HG02642 (cell line): ENCODE measurements around the gene GRK5.
"Not testable (repeated sequence)": the region's sequence is repeated elsewhere in the genome, so short reads cannot be mapped to it uniquely, and the experiment has no call there.

Source experiments
- ATAC-seq: cut with Tn5 transposase; IDR thresholded peaks from one replicate; pipeline ENCODE4 v1.9.1; 2021; ENCODE audit warnings: mild to moderate bottlenecking; ENCODE audit not compliant: unreplicated experiment, poor library complexity

The GRK5 gene

DNA sequence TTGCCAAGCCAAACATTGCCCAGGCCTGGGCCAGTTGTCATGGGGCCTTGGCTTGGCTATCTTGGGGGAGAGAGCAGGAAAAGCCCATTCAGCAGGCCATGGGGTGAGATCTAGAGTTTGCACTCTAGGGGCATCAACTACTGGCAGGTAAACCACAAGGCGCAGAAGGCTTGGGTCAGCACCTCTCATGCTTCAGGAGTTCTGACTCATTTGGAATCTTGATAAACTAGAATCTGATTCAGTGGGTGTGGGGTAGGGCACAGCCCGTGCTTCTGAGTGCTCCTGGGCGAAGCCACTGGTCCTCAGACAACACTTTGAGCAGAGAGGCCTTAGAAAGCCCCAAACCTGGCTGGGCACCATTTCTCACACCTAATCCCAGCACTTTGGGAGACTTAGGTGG lies 254.0 kb downstream of the GRK5 start:
- ATAC-seq = peak; percentile 49

DNA sequence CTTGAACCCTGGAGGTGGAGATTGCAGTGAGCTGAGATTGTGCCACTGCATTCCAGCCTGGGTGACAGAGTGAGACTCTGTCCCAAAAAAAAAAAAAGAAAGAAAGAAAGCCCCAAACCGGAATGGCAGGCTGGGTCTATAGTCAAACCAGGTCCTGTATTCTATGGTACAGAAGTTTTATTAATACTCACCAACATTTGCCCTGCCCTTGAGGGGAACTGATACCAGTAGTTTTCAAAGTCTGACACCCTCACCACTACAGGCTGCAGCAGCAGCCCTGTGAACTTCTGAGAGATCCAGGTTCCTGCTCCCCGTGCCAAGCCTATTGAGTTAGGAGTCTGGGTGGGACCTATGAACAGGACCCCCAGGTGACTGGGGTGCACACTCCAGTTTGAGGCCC lies 254.6 kb downstream of the GRK5 start:
- no peak for ATAC-seq

DNA sequence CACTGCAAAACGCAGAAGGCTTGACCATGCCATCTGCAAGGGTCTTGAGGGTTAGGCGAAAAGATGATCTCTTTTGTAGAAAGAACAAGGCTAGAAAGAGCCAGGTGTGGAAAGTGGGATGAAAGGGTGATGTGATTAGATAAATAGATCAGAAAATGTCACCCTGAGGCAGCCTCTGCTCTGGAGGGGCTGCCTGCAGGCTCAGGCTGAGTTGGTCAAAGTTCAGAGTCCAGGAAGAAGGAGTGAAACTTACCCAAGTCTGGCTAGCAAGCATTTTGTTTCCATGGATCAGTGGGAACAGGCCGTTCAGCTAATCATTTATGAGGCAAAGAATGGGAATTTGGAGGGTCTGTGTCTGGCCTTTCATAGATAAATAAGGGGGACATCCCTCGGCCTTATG lies 255.4 kb downstream of the GRK5 start:
- no peak for ATAC-seq

DNA sequence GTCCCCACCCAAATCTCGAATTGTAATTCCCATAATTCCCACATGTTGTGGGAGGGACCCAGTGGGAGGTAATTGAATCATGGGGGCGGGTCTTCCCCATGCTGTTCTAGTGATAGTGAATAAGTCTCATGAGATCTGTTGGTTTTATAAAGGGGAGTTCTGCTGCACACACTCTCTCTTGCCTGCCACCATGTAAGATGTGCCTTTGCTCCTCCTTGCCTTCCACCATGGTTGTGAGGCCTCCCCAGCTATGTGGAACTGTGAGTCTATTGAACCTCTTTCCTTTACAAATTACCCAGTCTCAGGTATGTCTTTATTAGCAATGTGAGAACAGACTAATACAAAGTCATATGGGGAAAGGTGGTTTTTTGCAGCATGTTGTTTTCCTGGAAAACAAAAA lies 255.8 kb downstream of the GRK5 start:
- not testable (repeated sequence) for ATAC-seq

DNA sequence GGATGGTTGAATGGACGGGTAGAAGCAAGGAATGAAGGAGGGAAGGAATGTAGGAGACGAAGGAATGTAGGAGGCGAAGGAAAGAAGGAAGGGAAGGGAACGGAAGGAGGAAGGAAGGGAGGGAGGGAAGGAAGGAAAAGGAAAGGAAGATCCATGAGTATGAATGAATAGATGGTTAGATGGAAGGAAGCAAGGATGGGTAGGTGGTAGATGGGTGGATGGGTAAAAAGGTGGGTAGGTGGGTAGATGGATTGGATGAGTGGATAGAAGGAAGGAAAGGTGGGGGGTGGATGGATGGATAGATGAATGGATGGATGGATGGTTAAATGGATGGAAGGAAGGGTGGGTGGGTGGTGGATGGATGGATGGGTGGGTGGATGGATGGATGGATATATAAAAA lies 257.7 kb downstream of the GRK5 start:
- ATAC-seq = no peak

DNA sequence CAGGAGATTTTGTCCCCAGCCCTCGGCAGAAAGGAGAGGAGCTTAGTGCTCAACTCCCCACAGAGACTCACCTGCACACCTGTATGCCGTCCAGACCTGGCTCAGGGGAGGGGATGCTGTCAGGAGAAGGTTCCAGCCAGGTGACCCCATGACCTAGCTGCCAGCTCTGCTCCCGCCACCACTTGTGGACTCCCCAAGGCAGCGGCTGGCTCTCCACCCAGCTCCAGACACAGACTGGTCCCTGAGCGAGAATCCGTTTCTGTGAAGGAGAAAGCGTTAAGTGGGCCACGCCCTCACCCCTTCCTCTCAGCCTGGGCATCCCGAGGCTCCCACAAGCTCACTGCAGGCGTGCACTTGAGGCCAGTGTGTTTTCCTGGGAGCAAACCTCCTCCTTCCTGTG lies 258.7 kb downstream of the GRK5 start:
- no peak for ATAC-seq

DNA sequence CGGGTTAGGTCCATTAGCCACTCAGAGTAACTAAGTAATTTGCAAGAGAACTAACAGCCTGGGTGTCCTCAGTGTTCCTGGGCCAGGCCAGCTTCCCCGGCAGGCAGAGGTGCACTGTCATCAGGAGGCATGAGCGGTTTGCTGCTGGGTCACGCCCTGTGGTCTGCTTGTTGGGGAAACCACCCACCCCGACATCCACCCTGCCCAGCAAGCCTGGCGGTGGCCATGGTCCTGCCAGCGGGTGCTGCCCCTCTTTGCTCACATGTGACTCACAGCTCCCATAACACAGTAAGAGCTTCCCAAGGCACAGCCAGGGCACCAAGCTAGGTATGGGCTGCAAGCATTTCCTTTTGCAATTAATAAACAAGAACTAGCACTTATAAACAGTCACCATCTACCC lies 259.3 kb downstream of the GRK5 start:
- ATAC-seq = no peak

DNA sequence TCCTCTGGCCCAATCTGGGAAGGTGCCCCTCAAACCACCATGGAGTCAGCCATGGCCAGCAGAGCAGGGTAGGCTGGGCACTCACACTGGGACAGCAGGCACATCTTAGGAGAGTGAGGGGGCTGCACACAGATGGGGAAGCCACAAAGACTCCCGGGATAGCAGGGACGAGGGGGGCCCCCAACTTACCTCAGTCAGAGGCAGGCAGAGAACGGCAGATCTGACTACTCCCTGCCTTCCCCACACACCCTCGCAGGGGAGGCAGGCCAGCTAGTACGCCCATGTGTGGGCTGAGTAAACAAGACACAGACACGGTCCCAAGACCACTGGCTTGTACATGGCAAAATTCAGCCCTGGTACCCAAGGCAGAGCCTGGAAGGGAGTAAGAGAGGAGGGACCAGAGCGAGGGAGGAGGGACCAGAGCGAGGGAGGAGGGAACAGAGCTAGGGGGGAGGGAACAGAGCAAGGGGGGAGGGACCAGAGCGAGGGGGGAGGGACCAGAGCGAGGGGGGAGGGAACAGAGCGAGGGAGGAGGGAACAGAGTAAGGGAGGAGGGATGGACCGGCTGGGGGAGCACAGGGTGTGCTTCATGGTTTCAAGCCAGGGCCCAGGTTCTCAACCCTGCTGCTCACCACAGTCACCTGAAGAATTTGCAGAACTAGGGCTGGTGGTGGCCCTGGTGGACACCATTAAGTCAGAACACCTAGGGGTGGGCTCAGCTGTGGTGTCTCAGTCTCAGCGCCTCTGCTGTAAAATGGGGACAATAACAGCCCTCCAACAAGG lies 261.4 kb downstream of the GRK5 start:
- no peak for ATAC-seq

DNA sequence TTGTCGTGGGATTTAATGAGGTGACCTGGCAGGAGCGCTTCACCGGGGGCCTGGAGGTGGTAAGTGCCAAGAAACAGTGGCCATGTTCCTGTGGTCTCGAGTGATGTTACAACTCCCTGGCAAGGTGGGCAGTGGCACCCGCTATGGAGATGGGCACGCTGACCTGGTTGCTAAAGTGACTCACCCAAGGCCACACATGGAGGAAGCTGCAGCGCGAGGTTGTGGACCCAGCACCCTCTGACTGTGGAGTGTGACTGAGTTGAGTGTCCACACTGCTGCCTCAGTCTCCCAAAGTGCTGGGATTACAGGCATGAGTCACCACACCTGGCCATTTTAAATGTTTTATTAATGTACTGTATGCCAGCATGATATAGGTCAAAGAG lies 261.9 kb downstream of the GRK5 start:
- no peak for ATAC-seq

DNA sequence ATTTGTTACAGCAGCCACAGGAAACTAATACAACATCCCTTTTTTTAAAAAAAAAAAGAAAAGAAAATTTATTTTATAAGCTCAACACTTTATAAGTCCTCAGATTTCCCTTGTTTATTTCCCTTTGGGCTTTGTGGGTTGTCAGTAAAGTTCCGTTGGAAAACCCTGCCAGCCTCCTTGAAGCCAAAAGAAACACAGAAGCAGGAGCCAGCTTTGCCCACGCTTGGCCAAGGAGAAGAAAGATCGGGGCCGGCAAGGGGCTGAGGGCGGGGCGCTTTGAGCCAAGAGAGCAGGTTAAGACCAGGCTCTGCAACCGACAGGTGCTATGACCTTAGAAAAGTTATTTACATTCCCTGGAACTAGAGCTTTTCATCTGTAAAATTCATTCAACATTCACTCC lies 262.5 kb downstream of the GRK5 start:
- no peak for ATAC-seq

DNA sequence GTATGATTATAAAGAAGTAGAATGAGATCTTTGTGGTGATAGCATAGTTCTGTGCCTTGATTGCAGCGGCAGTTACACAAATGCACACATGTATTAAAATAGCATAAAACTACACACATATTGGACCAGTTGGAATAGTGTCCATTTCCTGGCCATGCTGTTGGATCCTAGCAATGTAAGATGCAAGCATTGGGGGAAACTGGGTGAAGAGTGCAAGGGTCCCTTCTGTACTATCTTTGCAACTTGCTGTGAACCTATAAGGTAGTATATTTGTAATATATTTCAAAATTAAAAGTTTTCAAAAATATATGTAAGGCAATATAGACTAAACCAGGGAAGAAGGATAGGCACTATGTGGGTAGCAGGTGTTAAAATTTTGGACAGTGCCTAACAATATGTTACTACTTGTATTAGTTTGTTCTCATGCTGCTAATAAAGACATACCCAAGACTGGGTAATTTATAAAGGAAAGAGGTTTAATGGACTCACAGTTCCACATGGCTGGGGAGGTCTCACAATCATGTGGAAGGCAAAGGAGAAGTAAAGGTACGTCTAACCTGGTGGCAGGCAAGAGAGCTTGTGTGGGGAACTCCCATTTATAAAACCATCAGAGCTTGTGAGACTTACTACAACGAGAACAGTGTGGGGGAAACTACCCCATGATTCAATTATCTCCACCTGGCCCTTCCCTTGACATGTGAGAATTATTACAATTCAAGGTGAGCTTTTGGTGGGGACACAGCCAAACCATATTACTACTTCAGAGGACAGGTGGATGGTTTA lies 263.7 kb downstream of the GRK5 start:
- no peak for ATAC-seq

DNA sequence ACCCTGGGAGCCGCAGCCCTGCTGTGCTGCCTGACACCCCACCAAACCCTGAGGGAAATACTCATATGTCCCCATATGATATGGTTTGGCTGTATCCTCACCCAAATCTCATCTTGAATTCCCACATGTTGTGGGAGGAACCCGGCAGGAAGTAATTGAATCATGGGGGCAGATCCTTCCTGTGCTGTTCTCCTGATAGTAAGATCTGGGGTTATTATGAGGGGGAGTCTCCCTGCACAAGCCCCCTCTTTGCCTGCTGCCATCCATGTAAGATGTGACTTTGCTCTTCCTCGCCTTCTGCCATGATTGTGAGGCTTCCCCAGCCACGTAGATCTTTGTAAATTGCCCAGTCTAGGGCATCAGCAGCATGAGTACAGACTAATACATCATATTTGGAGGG lies 266.4 kb downstream of the GRK5 start:
- no peak for ATAC-seq

DNA sequence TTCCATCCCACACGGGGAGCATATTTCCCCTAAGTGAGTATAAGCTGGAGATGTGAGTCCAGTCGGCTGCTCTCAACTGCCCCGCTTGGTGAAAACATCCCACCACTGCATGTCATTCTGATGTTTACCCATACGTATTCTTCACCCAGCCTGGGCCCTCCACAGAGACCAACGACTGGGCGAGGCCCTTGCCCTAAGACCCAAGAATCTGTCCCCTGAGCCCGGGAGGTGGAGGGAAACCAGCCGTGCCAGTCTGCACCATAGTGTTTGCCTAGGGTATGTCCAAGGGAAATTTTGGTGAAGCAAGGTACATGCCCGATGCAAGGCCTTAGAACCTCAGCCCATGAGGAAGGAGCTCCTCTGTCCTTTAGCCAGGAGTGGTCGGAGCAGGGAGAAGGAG lies 267.2 kb downstream of the GRK5 start:
- no peak for ATAC-seq

DNA sequence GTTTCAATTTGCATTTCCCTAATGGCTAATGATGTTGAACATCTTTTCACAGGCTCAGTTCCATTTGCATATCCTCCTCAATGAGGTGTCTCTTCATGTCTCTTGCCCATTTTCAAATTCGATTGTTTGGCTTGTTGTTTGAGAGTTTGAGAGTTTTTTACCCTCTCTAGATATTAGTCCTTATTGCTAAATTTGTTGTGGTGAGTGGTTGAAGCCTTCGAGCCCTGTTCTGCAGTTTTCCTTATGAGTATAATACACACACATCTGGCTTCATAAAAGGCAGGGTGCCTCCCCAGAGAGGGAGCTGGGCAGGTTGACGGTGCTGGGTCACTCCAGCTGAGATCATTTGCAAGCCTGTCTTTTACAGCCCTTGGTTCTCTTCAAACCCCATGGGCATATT lies 270.1 kb downstream of the GRK5 start:
- peak; percentile 71 for ATAC-seq

DNA sequence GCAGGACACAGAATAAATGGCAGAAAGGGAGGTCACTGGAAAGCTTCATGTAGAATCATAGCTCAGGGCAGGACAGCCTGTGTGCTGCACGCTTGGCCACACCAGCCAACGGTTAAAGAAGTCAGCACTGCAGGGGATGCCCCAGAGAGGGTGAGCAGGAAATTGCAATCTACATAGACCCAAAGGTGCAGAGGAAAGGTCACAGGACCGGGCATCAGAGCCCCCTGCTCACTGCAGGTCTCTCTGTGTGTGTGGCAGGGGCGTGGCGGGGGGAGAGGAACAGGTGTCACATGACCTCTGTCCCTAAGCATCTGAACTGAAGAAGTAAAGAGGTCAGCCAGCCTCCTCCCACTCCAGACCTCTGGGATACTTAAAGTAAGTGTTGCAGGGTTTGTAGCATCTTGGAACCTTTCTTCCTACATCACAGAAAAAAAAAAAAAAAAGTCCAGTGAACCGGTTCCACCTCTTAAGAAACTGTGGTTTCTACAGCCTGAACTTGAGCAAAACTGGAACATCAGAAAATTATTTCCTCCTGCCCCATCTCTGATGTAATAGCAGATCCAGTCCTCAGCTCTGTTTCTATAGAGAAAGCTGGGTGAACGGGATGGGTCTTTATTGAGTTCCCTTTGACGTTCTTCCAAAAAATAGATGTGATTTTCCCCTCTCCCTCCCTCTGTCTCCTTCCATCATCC lies 270.9 kb downstream of the GRK5 start:
- ATAC-seq = peak; percentile 80

DNA sequence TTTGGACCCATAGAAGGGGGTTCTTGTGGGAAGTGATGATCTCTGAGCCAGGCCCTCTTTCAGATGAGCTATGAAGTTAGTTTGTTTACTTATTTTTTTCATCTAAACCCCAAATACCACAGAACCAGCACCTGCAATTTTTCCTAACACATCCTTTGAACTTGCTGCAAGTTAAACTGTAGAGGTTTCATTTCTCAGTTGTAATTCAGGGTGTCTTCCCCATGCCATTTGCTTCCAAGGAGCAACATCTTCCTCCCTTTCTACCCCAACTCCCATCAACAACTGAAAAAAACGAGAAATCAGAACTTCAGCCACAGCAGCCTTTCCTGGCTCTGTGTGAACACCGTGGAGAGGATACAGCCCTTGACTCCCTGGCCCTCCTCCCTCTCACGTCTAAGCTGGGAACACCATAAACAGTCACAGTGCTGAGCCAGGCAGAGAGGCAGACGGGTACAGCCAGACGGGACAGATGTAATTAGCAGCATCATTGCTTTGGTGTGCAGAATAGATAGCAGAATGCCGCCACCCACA lies 271.5 kb downstream of the GRK5 start:
- no peak for ATAC-seq

DNA sequence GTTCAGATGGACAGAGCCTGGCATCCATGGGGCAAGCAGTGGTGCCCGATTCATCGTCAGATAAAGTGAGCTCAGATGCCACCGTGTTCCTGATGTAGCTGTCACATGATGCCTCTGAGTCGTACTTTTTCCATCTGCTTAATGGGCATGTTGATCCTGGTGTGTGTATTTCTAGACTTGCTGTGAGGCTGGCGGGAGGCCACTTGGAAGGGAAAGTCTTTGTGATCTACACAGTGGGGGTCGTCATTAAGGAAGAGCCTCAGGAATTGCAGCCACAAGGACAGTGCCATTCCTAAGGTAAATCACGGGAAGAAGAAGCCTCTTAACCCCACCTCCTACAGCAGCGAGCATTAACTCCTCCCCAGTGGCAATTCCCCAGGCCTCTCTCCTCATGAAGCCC lies 272.2 kb downstream of the GRK5 start:
- ATAC-seq = no peak

DNA sequence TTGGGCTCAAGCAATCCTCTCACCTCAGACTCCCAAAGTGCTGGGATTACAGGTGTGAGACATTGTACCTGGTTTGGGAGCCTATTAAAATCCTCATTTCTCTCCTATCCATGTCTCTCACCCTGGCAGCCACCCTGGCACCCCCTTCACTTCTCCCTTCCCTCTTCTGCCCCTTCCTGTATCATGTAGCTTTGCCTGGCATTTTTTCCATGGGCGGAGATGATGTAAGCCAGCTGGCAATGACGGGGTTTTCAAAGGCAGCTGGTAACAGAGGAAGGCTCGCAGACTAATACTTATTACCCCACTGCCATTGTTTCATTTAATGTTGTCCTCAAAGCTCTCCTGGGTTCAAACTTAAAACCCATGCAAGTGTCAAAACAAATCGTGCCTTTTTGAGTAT lies 273.3 kb downstream of the GRK5 start:
- no peak for ATAC-seq

DNA sequence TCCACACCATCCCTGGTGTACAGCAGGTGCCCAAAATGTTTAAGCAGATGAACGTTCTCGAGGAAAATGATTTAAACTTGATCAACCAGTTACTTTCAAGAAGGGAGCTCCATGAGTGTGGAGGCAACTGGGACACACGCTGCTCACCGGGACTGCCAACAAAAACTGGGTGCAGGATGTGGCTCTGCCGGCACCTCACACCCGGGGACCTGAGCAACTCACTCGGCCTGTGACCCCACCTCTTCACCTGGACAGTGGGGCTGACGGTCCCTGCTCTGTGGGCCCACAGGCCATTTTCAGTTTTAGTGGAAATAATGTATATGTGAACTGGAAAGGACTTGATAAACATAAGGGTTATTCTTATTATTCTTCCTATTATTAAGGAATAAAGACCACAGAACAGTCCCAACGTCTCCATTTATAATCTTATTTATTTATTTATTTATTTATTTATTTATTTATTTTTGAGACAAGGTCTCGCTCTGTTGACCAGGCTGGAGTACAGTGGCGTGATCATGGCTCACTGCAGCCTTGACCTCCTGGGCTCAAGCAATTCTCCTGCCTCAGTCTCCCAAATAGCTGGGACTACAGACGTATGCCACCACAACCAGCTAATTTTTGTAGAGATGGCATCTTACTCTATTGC lies 274.5 kb downstream of the GRK5 start:
- ATAC-seq = no peak

DNA sequence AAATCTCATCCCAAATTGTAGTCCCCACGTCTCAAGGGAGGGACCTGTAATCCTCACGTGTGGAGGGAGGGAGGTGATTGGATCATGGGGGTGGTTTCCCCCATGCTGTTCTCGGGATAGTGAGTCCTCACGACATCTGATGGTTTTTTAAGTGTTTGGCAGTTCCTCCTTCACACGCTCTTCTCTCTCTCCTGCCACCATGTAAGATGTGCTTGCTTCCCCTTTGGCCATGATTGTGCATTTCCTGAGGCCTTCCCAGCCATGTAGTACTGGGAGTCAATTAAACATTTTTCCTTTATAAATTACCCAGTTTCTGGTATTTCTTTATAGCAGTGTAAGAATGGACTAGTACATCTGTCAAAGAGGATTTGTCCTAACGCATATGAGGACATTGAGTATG lies 275.6 kb downstream of the GRK5 start:
- no peak for ATAC-seq

DNA sequence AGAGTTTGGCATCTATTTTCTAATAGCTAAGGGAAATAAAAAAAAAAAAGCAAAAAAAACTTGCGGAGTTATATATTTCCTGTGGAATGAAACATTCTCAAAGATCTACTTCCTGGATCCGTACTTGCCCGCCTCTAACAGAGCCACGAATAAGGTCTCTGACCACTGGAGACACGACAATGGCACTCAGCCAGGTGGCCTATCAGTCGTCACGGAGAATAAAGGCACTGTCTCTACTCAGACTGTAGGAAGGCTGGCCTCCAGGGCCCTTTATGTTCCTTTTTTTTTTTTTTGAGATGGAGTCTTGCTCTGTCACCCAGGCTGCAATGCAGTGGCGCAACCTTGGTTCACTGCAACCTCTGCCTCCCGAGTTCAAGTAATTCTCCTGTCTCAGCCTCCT lies 276.5 kb downstream of the GRK5 start:
- ATAC-seq = no peak
